HEK293 (cell line): ENCODE measurements around the gene ADAMTS16.
A peak's percentile ranks its signal among the peaks of the same experiment; 100 is the strongest.

ENCODE experiments used
- CTCF ChIA-PET: fragments of 350-600 bp; formaldehyde crosslinking; extraction: SDS; loops from one replicate; lab custom pipeline; 2021; ENCODE audit warnings: antibody characterized with exemption; lab: Yijun Ruan, JAX
- POLR2A ChIA-PET: fragments of 300-600 bp; formaldehyde crosslinking; extraction: SDS; loops from one replicate; lab custom pipeline; 2020; ENCODE audit warnings: antibody characterized with exemption, inconsistent platforms; lab: Yijun Ruan, JAX
- H3K27ac ChIP-seq: fragments of 200-500 bp; sonication (Bioruptor generic); 2 replicates; pipeline ENCODE4 v1.5.1; 2014; ENCODE audit warnings: low read depth, low read length, control low read depth, inconsistent platforms; ENCODE audit errors: extremely low read depth
- H3K36me3 ChIP-seq, 2 experiments: fragments of 200-500 bp in 1 of 2; sonication (Bioruptor generic) in 1 of 2; 1 replicate in 1 of 2; 2 replicates in 1 of 2; pipeline ENCODE4 v1.5.1; 2014 to 2017; ENCODE audit warnings: inconsistent platforms in 2 of 2, low read length in 2 of 2; ENCODE audit not compliant: control insufficient read depth in 2 of 2, insufficient read depth in 1 of 2
- H3K4me1 ChIP-seq: fragments of 200-500 bp; sonication (Bioruptor generic); 2 replicates; pipeline ENCODE4 v1.5.1; 2014; ENCODE audit warnings: mild to moderate bottlenecking, low read length, inconsistent platforms; ENCODE audit not compliant: control insufficient read depth, insufficient read depth
- H3K4me3 ChIP-seq: 2 replicates; pipeline ENCODE4 v1.5.1; 2011; ENCODE audit warnings: low read depth, mild to moderate bottlenecking, control low read depth, low read length, moderate library complexity
- H3K9me3 ChIP-seq: fragments of 200-500 bp; sonication (Bioruptor generic); 2 replicates; pipeline ENCODE4 v1.5.1; 2014; ENCODE audit warnings: low read depth, low read length, inconsistent platforms; ENCODE audit not compliant: control insufficient read depth, insufficient read depth
- EGR2 ChIP-seq: fragments of 450-650 bp; formaldehyde crosslinking; IDR thresholded peaks from 2 replicates; pipeline ENCODE4 v1.5.1; 2016; ENCODE audit warnings: low read depth, missing biosample characterization, missing genetic modification characterization
- GLI2 ChIP-seq: fragments of 450-650 bp; formaldehyde crosslinking; IDR thresholded peaks from 2 replicates; pipeline ENCODE4; 2017; ENCODE audit warnings: missing biosample characterization, missing genetic modification characterization, low read depth, borderline replicate concordance
- KLF8 ChIP-seq: fragments of 450-650 bp; formaldehyde crosslinking; IDR thresholded peaks from 2 replicates; pipeline ENCODE4 v1.5.1; 2016; ENCODE audit warnings: missing biosample characterization, missing genetic modification characterization
- MEIS1 ChIP-seq: sonication (generic); formaldehyde crosslinking; IDR thresholded peaks from 2 replicates; pipeline ENCODE4 v1.8.1; 2022; ENCODE audit warnings: missing genetic modification reagents, mild to moderate bottlenecking, borderline replicate concordance
- SETDB1 ChIP-seq: IDR thresholded peaks from one replicate; pipeline ENCODE4 v1.6.1; 2017; ENCODE audit warnings: mild to moderate bottlenecking, low read length, moderate library complexity, mixed read lengths; ENCODE audit not compliant: insufficient read length
- ZEB2 ChIP-seq: fragments of 450-650 bp; formaldehyde crosslinking; IDR thresholded peaks from 2 replicates; pipeline ENCODE4 v1.5.1; 2016; ENCODE audit warnings: missing biosample characterization, missing genetic modification characterization
- ZFHX2 ChIP-seq: fragments of 450-650 bp; formaldehyde crosslinking; conservative IDR thresholded peaks from 2 replicates; pipeline ENCODE4 v1.5.1; 2016; ENCODE audit warnings: missing biosample characterization, missing genetic modification characterization
- ZNF138 ChIP-seq: fragments of 450-650 bp; formaldehyde crosslinking; IDR thresholded peaks from 2 replicates; pipeline ENCODE4 v1.5.1; 2016; ENCODE audit warnings: missing biosample characterization, missing genetic modification characterization, borderline replicate concordance
- ZNF146 ChIP-seq: fragments of 450-650 bp; formaldehyde crosslinking; IDR thresholded peaks from 2 replicates; pipeline ENCODE4 v1.5.1; 2016; ENCODE audit warnings: missing biosample characterization, missing genetic modification characterization
- ZNF266 ChIP-seq: fragments of 450-650 bp; formaldehyde crosslinking; IDR thresholded peaks from 2 replicates; pipeline ENCODE4 v1.5.1; 2016; ENCODE audit warnings: missing biosample characterization, missing genetic modification characterization, low read depth
- ZNF292 ChIP-seq: fragments of 450-650 bp; formaldehyde crosslinking; IDR thresholded peaks from 2 replicates; pipeline ENCODE4 v1.5.1; 2016; ENCODE audit warnings: low read depth, missing biosample characterization, missing genetic modification characterization, borderline replicate concordance
- ZNF324 ChIP-seq: fragments of 450-650 bp; formaldehyde crosslinking; IDR thresholded peaks from 2 replicates; pipeline ENCODE4 v1.5.1; 2016; ENCODE audit warnings: missing biosample characterization, missing genetic modification characterization
- ZNF423 ChIP-seq: fragments of 450-650 bp; formaldehyde crosslinking; IDR thresholded peaks from 2 replicates; pipeline ENCODE4 v1.5.1; 2016; ENCODE audit warnings: missing biosample characterization, missing genetic modification characterization
- ZNF48 ChIP-seq: fragments of 450-650 bp; formaldehyde crosslinking; IDR thresholded peaks from 2 replicates; pipeline ENCODE4 v1.5.1; 2016; ENCODE audit warnings: missing biosample characterization, missing genetic modification characterization
- ZNF558 ChIP-seq: fragments of 450-650 bp; formaldehyde crosslinking; IDR thresholded peaks from 2 replicates; pipeline ENCODE4 v1.5.1; 2016; ENCODE audit warnings: missing biosample characterization, missing genetic modification characterization
- ZNF600 ChIP-seq: fragments of 450-650 bp; formaldehyde crosslinking; IDR thresholded peaks from 2 replicates; pipeline ENCODE4 v1.5.1; 2016; ENCODE audit warnings: missing biosample characterization, missing genetic modification characterization
- ZNF623 ChIP-seq: fragments of 450-650 bp; formaldehyde crosslinking; IDR thresholded peaks from 2 replicates; pipeline ENCODE4 v1.5.1; 2016; ENCODE audit warnings: missing biosample characterization, missing genetic modification characterization
- ZNF629 ChIP-seq: fragments of 450-650 bp; formaldehyde crosslinking; IDR thresholded peaks from 2 replicates; pipeline ENCODE4 v1.5.1; 2017; ENCODE audit warnings: missing biosample characterization, missing genetic modification characterization
- TF ChIP-seq, protein P1 (sequence below): fragments of 450-650 bp; formaldehyde crosslinking; IDR thresholded peaks from 2 replicates; pipeline ENCODE4 v1.5.1; 2016; ENCODE audit warnings: missing biosample characterization, missing genetic modification characterization
- TF ChIP-seq, protein P2 (sequence below): fragments of 450-650 bp; formaldehyde crosslinking; IDR thresholded peaks from 2 replicates; pipeline ENCODE4 v1.5.1; 2017; ENCODE audit warnings: missing biosample characterization, missing genetic modification characterization
- TF ChIP-seq, protein P3 (sequence below): fragments of 450-650 bp; formaldehyde crosslinking; IDR thresholded peaks from 2 replicates; pipeline ENCODE4 v1.5.0; 2017; ENCODE audit warnings: missing biosample characterization, missing genetic modification characterization, borderline replicate concordance
- TF ChIP-seq, protein P4 (sequence below): fragments of 450-650 bp; formaldehyde crosslinking; IDR thresholded peaks from 2 replicates; pipeline ENCODE4 v1.5.1; 2016; ENCODE audit warnings: missing biosample characterization, missing genetic modification characterization, low read depth
- TF ChIP-seq, protein P5 (sequence below): fragments of 450-650 bp; formaldehyde crosslinking; IDR thresholded peaks from 2 replicates; pipeline ENCODE4 v1.5.1; 2016; ENCODE audit warnings: missing biosample characterization, missing genetic modification characterization

ADAMTS16 gene

DNA sequence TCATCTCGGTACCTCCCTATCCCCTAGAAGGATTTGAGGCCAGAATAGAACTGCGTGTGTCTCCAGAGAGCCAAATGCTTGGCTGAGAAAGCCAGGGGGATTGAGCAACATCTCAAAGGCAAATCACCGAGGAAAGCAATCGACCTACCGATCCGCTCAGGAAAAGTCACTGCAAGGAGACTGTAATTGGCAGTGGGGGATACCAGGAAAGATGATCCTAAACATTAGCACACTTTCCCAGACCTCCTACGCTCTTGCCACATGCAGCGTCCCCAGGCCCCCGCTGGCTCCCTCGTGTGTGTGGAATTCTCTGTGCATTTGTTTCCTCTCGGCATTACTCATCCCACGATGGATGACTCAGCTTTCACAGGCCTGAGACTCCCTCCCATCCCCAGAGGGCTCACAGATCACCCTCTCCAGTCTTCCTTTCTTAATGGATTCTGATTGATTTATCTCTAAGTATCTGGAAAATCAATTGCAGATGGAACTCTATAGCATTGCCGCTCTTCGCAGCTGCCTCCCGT lies 200.1 kb downstream of the ADAMTS16 start (continued):
- TF ChIP-seq, protein P1, sequence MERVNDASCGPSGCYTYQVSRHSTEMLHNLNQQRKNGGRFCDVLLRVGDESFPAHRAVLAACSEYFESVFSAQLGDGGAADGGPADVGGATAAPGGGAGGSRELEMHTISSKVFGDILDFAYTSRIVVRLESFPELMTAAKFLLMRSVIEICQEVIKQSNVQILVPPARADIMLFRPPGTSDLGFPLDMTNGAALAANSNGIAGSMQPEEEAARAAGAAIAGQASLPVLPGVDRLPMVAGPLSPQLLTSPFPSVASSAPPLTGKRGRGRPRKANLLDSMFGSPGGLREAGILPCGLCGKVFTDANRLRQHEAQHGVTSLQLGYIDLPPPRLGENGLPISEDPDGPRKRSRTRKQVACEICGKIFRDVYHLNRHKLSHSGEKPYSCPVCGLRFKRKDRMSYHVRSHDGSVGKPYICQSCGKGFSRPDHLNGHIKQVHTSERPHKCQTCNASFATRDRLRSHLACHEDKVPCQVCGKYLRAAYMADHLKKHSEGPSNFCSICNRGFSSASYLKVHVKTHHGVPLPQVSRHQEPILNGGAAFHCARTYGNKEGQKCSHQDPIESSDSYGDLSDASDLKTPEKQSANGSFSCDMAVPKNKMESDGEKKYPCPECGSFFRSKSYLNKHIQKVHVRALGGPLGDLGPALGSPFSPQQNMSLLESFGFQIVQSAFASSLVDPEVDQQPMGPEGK (tag by site-specific recombination), result peak; percentile 93
- TF ChIP-seq MEIS1 (CRISPR knock-in tag), result 0 out of 2 replicates have a peak, but pooled peaks have one; percentile 25
- no peak for TF ChIP-seq ZNF48
- TF ChIP-seq, all 188 proteins: peak for 68

DNA sequence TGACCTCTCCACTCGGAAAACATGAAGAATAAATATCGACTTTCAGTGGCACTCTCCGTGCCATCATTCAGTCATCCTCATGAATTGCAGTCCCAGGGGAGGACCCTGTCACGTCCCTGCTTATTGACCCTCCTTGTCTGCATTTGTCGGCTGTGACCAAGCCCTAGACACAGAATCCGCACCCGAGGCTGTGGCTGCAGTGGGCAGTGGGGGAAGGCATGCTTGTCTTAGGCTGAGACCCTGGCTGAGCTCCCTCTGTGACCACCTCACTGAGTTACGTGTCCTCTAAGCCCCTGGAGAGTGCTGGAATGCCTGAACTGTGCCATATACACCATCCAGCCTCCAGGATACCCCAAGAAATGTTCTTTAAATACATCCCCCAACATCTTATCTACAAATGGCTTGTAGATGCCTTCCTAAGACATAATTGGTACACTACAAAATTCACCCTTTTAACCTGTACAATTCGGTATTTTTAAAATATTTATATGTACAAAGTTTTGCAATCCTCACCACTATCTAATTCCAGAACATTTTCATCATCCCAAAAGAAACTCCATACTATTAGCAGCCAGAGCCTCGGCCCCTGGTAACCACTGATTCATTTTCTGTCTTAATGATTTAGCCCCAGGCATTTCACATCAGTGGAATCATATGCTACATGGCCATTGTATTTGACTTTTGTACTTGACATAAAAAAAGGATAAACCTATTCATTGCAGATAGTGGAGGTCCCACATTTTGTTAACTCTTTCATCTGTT lies 201.6 kb downstream of the ADAMTS16 start:
- Histone ChIP-seq H3K27ac (peak overlapping the region; percentile 25; the same call in 1 of the 2 replicates), H3K4me1 (peaks cover 40% of the 10 kb centered on the region), H3K9me3 (no peaks in the 10 kb centered on the region), H3K4me3 (no peak overlapping the region), H3K36me3 (no peaks in the 10 kb centered on the region)
- POLR2A ChIA-PET, result no interaction called here
- CTCF ChIA-PET, result interaction anchor here (0.6 kb wide), 1 partner anchor 262 kb away, joined by 4 read pairs; no protein-coding TSS in a partner anchor
- TF ChIP-seq ZNF623 (tag by site-specific recombination) (no peak), ZNF600 (peak; percentile 52), ZNF292 (tag by site-specific recombination) (no peak)
- TF ChIP-seq, all 188 proteins: peak for 1

DNA sequence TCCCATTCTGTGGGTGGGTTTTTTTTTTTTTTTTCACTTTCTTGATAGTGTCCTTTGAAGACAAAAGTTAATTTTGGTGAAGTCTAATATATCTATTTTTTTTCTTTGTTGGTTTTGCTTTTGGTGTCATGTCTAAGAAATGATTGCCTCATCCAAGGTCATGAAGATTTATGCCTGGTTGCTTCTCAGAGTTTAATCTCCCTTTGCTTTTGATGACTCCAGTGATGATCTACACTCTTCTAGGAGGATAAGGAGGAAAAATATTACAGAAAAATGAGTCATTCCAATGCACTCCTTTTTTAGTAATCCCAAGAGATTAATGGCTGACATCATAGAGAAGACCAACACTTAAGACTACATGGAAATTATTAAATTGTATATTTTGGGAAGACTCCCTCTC lies 202.7 kb downstream of the ADAMTS16 start:
- Histone ChIP-seq H3K36me3 (no peaks in the 10 kb centered on the region), H3K9me3 (no peaks in the 10 kb centered on the region), H3K4me3 (no peak overlapping the region), H3K27ac (no peak overlapping the region), H3K4me1 (peaks cover 37% of the 10 kb centered on the region)
- POLR2A ChIA-PET, result interaction anchor here (0.7 kb wide), 1 partner anchor 21 kb away, joined by 3 read pairs; no protein-coding TSS in a partner anchor
- CTCF ChIA-PET, result interaction anchor here (0.6 kb wide), 2 partner anchors 101 to 1112 kb away, joined by 3 to 5 read pairs; no protein-coding TSS in a partner anchor
- TF ChIP-seq KLF8 (tag by site-specific recombination) (peak; percentile 85), ZNF324 (0 out of 2 replicates have a peak, but pooled peaks have one; percentile 44), ZEB2 (tag by site-specific recombination) (peak; percentile 96), GLI2 (peak; percentile 46; the same call in 1 of the 2 replicates), ZNF266 (tag by site-specific recombination) (no peak), ZNF558 (no peak), ZNF423 (tag by site-specific recombination) (no peak), ZNF138 (no peak), EGR2 (tag by site-specific recombination) (no peak), ZNF629 (peak; percentile 94), SETDB1 (no peak), ZFHX2 (tag by site-specific recombination) (0 out of 2 replicates have a peak, but pooled peaks have one; percentile 6), ZNF146 (peak; percentile 32; the same call in 1 of the 2 replicates)
- TF ChIP-seq, protein P2, sequence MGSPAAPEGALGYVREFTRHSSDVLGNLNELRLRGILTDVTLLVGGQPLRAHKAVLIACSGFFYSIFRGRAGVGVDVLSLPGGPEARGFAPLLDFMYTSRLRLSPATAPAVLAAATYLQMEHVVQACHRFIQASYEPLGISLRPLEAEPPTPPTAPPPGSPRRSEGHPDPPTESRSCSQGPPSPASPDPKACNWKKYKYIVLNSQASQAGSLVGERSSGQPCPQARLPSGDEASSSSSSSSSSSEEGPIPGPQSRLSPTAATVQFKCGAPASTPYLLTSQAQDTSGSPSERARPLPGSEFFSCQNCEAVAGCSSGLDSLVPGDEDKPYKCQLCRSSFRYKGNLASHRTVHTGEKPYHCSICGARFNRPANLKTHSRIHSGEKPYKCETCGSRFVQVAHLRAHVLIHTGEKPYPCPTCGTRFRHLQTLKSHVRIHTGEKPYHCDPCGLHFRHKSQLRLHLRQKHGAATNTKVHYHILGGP (tag by site-specific recombination), result peak; percentile 41; the same call in 1 of the 2 replicates
- TF ChIP-seq, protein P3, sequence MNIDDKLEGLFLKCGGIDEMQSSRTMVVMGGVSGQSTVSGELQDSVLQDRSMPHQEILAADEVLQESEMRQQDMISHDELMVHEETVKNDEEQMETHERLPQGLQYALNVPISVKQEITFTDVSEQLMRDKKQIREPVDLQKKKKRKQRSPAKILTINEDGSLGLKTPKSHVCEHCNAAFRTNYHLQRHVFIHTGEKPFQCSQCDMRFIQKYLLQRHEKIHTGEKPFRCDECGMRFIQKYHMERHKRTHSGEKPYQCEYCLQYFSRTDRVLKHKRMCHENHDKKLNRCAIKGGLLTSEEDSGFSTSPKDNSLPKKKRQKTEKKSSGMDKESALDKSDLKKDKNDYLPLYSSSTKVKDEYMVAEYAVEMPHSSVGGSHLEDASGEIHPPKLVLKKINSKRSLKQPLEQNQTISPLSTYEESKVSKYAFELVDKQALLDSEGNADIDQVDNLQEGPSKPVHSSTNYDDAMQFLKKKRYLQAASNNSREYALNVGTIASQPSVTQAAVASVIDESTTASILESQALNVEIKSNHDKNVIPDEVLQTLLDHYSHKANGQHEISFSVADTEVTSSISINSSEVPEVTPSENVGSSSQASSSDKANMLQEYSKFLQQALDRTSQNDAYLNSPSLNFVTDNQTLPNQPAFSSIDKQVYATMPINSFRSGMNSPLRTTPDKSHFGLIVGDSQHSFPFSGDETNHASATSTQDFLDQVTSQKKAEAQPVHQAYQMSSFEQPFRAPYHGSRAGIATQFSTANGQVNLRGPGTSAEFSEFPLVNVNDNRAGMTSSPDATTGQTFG (tag by site-specific recombination), result no peak
- TF ChIP-seq, protein P4, sequence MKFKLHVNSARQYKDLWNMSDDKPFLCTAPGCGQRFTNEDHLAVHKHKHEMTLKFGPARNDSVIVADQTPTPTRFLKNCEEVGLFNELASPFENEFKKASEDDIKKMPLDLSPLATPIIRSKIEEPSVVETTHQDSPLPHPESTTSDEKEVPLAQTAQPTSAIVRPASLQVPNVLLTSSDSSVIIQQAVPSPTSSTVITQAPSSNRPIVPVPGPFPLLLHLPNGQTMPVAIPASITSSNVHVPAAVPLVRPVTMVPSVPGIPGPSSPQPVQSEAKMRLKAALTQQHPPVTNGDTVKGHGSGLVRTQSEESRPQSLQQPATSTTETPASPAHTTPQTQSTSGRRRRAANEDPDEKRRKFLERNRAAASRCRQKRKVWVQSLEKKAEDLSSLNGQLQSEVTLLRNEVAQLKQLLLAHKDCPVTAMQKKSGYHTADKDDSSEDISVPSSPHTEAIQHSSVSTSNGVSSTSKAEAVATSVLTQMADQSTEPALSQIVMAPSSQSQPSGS (tag by site-specific recombination), result peak; percentile 77
- TF ChIP-seq, protein P5, sequence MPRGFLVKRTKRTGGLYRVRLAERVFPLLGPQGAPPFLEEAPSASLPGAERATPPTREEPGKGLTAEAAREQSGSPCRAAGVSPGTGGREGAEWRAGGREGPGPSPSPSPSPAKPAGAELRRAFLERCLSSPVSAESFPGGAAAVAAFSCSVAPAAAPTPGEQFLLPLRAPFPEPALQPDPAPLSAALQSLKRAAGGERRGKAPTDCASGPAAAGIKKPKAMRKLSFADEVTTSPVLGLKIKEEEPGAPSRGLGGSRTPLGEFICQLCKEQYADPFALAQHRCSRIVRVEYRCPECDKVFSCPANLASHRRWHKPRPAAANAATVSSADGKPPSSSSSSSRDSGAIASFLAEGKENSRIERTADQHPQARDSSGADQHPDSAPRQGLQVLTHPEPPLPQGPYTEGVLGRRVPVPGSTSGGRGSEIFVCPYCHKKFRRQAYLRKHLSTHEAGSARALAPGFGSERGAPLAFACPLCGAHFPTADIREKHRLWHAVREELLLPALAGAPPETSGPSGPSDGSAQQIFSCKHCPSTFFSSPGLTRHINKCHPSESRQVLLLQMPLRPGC (tag by site-specific recombination), result peak; percentile 68
